Measurements from ENCODE around the gene ANKS3.

DNA sequence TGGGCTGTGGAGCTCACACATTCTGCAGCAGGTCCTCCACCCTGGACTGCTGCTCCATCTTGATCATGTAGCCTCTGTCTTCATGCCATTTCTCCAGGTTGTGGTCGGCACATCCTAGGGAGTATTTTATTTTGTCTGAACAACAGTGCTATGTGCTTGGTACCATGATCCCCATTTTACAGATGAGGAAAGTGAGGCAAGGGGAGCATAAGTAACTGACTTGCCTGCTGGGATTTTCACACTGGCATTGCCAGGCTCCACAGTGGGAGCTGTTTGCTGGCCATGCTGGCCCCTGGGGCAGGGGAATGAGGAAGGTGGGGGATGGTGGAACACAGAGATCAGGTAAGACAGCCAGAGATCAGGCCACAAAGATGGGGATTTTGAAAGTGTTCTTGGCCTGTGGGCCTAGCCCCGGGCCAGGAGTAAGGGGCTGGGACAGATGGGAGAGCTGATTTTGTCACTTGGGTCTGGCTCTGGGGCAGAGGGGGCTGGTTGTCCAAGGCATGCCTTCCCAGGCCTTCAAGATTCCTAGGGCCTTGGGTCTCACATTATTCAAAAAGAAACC is 42.2 kb upstream of the ANKS3 start:
- TF ChIP-seq, protein P1, sequence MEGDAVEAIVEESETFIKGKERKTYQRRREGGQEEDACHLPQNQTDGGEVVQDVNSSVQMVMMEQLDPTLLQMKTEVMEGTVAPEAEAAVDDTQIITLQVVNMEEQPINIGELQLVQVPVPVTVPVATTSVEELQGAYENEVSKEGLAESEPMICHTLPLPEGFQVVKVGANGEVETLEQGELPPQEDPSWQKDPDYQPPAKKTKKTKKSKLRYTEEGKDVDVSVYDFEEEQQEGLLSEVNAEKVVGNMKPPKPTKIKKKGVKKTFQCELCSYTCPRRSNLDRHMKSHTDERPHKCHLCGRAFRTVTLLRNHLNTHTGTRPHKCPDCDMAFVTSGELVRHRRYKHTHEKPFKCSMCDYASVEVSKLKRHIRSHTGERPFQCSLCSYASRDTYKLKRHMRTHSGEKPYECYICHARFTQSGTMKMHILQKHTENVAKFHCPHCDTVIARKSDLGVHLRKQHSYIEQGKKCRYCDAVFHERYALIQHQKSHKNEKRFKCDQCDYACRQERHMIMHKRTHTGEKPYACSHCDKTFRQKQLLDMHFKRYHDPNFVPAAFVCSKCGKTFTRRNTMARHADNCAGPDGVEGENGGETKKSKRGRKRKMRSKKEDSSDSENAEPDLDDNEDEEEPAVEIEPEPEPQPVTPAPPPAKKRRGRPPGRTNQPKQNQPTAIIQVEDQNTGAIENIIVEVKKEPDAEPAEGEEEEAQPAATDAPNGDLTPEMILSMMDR (IDR thresholded peaks at IDR 0.05), result no peak
- TF ChIP-seq POLR2A (IDR thresholded peaks at IDR 0.05), result no peak
